Gastroesophageal sphincter (tissue), 4 donors: ENCODE measurements around the gene METRN. TPM values are rescaled to one million over a fixed set of nuclear protein-coding genes. Genes with fewer than 3 reads are reported as not detected.
A peak's percentile ranks its signal among the peaks of the same experiment; 100 is the strongest.
"Not testable (repeated sequence)": the region's sequence is repeated elsewhere in the genome, so short reads cannot be mapped to it uniquely, and the experiment has no call there.

Source experiments
- ATAC-seq: fragments of 150-250 bp; one replicate; pipeline ENCODE4 v1.9.1; 2016; ENCODE audit warnings: mild to moderate bottlenecking, moderate library complexity
- H3K27ac ChIP-seq, 4 donors: fragments of 200-600 bp; sonication (generic) in 3 of 4; 1 replicate in 3 of 4; 2 replicates in 1 of 4; pipeline ENCODE4 v1.5.1; 2016 to 2019
- H3K27me3 ChIP-seq: fragments of 200-600 bp; sonication (generic); one replicate; pipeline ENCODE4 v1.5.1; 2019
- H3K36me3 ChIP-seq, 2 donors: fragments of 200-600 bp; sonication (generic); one replicate each; pipeline ENCODE4 v1.5.1; 2019; ENCODE audit warnings: control low read depth in 1 of 2
- H3K4me1 ChIP-seq, 3 donors: fragments of 200-600 bp; sonication (generic); 1 replicate in 2 of 3; 2 replicates in 1 of 3; pipeline ENCODE4 v1.5.1; 2016 to 2019; ENCODE audit warnings: control low read depth in 2 of 3
- H3K4me3 ChIP-seq, 2 donors: fragments of 200-600 bp; sonication (generic); one replicate each; pipeline ENCODE4 v1.5.1; 2019; ENCODE audit warnings: mild to moderate bottlenecking in 1 of 2, moderate library complexity in 1 of 2
- H3K9me3 ChIP-seq, 3 donors: fragments of 200-600 bp; sonication (generic); one replicate each; pipeline ENCODE4 v1.5.1; 2017 to 2019; ENCODE audit warnings: control low read depth in 2 of 3
- CTCF ChIP-seq, 4 experiments: fragments of 200-600 bp in 2 of 4; fragments of 450-650 bp in 2 of 4; sonication (generic) in 1 of 4; IDR thresholded peaks; one replicate each; pipeline ENCODE4 v1.5.1; 2017 to 2019; ENCODE audit warnings: antibody characterized with exemption in 4 of 4, mild to moderate bottlenecking in 2 of 4, moderate library complexity in 2 of 4
- EP300 ChIP-seq: sonication (generic); formaldehyde crosslinking; IDR thresholded peaks from one replicate; pipeline ENCODE4 v1.6.1; 2017; ENCODE audit warnings: antibody characterized with exemption, mild to moderate bottlenecking
- POLR2A ChIP-seq, 2 donors: fragments of 450-650 bp; IDR thresholded peaks; one replicate each; pipeline ENCODE4 v1.6.1; 2017; ENCODE audit warnings: antibody characterized with exemption in 2 of 2, mild to moderate bottlenecking in 2 of 2, moderate library complexity in 1 of 2
- POLR2AphosphoS5 ChIP-seq: sonication (generic); formaldehyde crosslinking; IDR thresholded peaks from one replicate; pipeline ENCODE4 v1.6.1; 2017; ENCODE audit warnings: antibody characterized with exemption
- WGBS, 2 donors: methylation state at CpG; one replicate each; pipeline ENCODE4 v1.1.5; 2018; ENCODE audit warnings: low coverage in 1 of 2; 5-methylcytosine and 5-hydroxymethylcytosine counted together
- total RNA-seq, 4 donors: library from RNA; depleted of rRNA; stranded (reverse); fragments of >200 nt; gene quantifications; one replicate each; pipeline ENCODE4 v1.1.0, GENCODE V29; 2016

Gene METRN
- total RNA-seq, 4 donors from 2014 or later = 22.6 to 77.7 (median 63.8) TPM

GRCh38 chr16:686459-687260, 28.3 kb upstream of the METRN start:
- no peak overlapping the region for H3K27ac ChIP-seq
- ATAC-seq = no peak
- no CpG with 5 or more reads among the region's 51 CpGs for WGBS, 2 donors
- TF ChIP-seq CTCF (IDR thresholded peaks at IDR 0.05) = no peak
- TF ChIP-seq EP300 = no peak
- no peak for TF ChIP-seq POLR2A (IDR thresholded peaks at IDR 0.05)
- TF ChIP-seq POLR2AphosphoS5 = no peak
- H3K4me3 ChIP-seq = no peak overlapping the region
- H3K36me3 ChIP-seq = peaks cover 0 to 42% of the 10 kb centered on the region in 2 donors
- peaks cover 0 to 77% (median 49%) of the 10 kb centered on the region in 3 donors for H3K4me1 ChIP-seq
- no peaks in the 10 kb centered on the region for H3K9me3 ChIP-seq
- peaks cover 2% of the 10 kb centered on the region for H3K27me3 ChIP-seq

- Histone ChIP-seq H3K27ac (no peak overlapping the region), H3K4me3 (no peak overlapping the region), H3K36me3 (peaks cover 0 to 34% of the 10 kb centered on the region in 2 donors), H3K4me1 (peaks cover 0 to 68% (median 41%) of the 10 kb centered on the region in 3 donors), H3K27me3 (peaks cover 9% of the 10 kb centered on the region), H3K9me3 (no peaks in the 10 kb centered on the region)
- no CpG with 5 or more reads among the region's 19 CpGs for WGBS, 2 donors
- ATAC-seq = no peak
- TF ChIP-seq CTCF (IDR thresholded peaks at IDR 0.05) = no peak
- no peak for TF ChIP-seq EP300
- no peak for TF ChIP-seq POLR2AphosphoS5
- no peak for TF ChIP-seq POLR2A (IDR thresholded peaks at IDR 0.05)
Observed at GRCh38 chr16:687499-687898, 27.4 kb upstream of the METRN start.

- TF ChIP-seq CTCF (IDR thresholded peaks at IDR 0.05) = no peak
- ATAC-seq = no peak
- Histone ChIP-seq H3K4me3 (peak overlapping the region; percentile 56 to 97), H3K27me3 (peaks cover 27% of the 10 kb centered on the region), H3K27ac (peak overlapping the region in 3 of 4 donors; percentile 86 to 95 (median 88)), H3K4me1 (peaks cover 0 to 65% (median 31%) of the 10 kb centered on the region in 3 donors), H3K36me3 (peaks cover 0 to 26% of the 10 kb centered on the region in 2 donors), H3K9me3 (no peaks in the 10 kb centered on the region)
- WGBS, 2 donors = no CpG with 5 or more reads among the region's 26 CpGs
Observed at GRCh38 chr16:689175-689897, 25.6 kb upstream of the METRN start.

GRCh38 chr16:691242-691641, 23.7 kb upstream of the METRN start:
- 86 to 89% methylated on average over 12 to 14 of the region's 16 CpGs for WGBS, 2 donors
- Histone ChIP-seq H3K27me3 (peaks cover 46% of the 10 kb centered on the region), H3K4me1 (peaks cover 0 to 64% (median 30%) of the 10 kb centered on the region in 3 donors), H3K36me3 (peaks cover 0 to 22% of the 10 kb centered on the region in 2 donors)
- not testable (repeated sequence) for ATAC-seq, H3K9me3 ChIP-seq, H3K4me3 ChIP-seq, H3K27ac ChIP-seq

- Histone ChIP-seq H3K36me3 (peaks cover 0 to 9% of the 10 kb centered on the region in 2 donors), H3K27me3 (peaks cover 59% of the 10 kb centered on the region), H3K9me3 (no peaks in the 10 kb centered on the region), H3K4me3 (no peak overlapping the region), H3K4me1 (peaks cover 0 to 57% (median 30%) of the 10 kb centered on the region in 3 donors), H3K27ac (no peak overlapping the region)
- 53 to 64% methylated on average over 8 of the region's 10 CpGs for WGBS, 2 donors
- no peak for TF ChIP-seq EP300
- ATAC-seq = no peak
Observed at GRCh38 chr16:692356-693108, 22.4 kb upstream of the METRN start.
